NCI-H526 (cell line): Measurements from ENCODE around the gene SYNDIG1.

Experiments used
- DNase-seq, 2 experiments: peaks; one replicate each; lab custom pipeline; 2025; lab: John Stamatoyannopoulos, UW

Gene SYNDIG1

GRCh38 chr20:24585796-24586522, 116.5 kb downstream of the SYNDIG1 start:
- DNase-seq: no peak

GRCh38 chr20:24586523-24586840, 117.1 kb downstream of the SYNDIG1 start:
- no peak for DNase-seq

GRCh38 chr20:24587384-24588046, 118.1 kb downstream of the SYNDIG1 start:
- DNase-seq: no peak

- no peak for DNase-seq
These were observed 118.7 kb downstream of the SYNDIG1 start for GRCh38 chr20:24588047-24588635.

GRCh38 chr20:24588725-24589340, 119.4 kb downstream of the SYNDIG1 start:
- no peak for DNase-seq

GRCh38 chr20:24589381-24589780, 120.0 kb downstream of the SYNDIG1 start:
- DNase-seq: no peak

- no peak for DNase-seq
These were observed 120.4 kb downstream of the SYNDIG1 start for GRCh38 chr20:24589815-24590177.

- no peak for DNase-seq
These were observed 121.0 kb downstream of the SYNDIG1 start for GRCh38 chr20:24590178-24590982.

GRCh38 chr20:24597051-24597450, 127.6 kb downstream of the SYNDIG1 start:
- no peak for DNase-seq

GRCh38 chr20:24598346-24598745, 128.9 kb downstream of the SYNDIG1 start:
- no peak for DNase-seq

- no peak for DNase-seq
These were observed 129.6 kb downstream of the SYNDIG1 start for GRCh38 chr20:24598996-24599395.

GRCh38 chr20:24600012-24600411, 130.6 kb downstream of the SYNDIG1 start:
- DNase-seq: no peak

- DNase-seq: no peak
These were observed 134.0 kb downstream of the SYNDIG1 start for GRCh38 chr20:24603454-24603853.

- DNase-seq: no peak
These were observed 135.7 kb downstream of the SYNDIG1 start for GRCh38 chr20:24604966-24605665.

- no peak for DNase-seq
These were observed 136.6 kb downstream of the SYNDIG1 start for GRCh38 chr20:24605937-24606455.

- DNase-seq: no peak
These were observed 138.0 kb downstream of the SYNDIG1 start for GRCh38 chr20:24607402-24607801.

- no peak for DNase-seq
These were observed 139.7 kb downstream of the SYNDIG1 start for GRCh38 chr20:24608926-24609667.

- no peak for DNase-seq
These were observed 140.3 kb downstream of the SYNDIG1 start for GRCh38 chr20:24609757-24610156.

- no peak for DNase-seq
These were observed 141.1 kb downstream of the SYNDIG1 start for GRCh38 chr20:24610341-24611115.
